HG03175 (cell line): ENCODE data around the gene TM7SF2.

ENCODE experiments used
- ATAC-seq: cut with Tn5 transposase; IDR thresholded peaks from one replicate; pipeline ENCODE4 v1.9.1; 2021; ENCODE audit warnings: mild to moderate bottlenecking, moderate library complexity; ENCODE audit not compliant: unreplicated experiment

Gene TM7SF2

GRCh38 chr11:65127473-65128181, 16.0 kb downstream of the TM7SF2 start:
- ATAC-seq, result no peak

DNA sequence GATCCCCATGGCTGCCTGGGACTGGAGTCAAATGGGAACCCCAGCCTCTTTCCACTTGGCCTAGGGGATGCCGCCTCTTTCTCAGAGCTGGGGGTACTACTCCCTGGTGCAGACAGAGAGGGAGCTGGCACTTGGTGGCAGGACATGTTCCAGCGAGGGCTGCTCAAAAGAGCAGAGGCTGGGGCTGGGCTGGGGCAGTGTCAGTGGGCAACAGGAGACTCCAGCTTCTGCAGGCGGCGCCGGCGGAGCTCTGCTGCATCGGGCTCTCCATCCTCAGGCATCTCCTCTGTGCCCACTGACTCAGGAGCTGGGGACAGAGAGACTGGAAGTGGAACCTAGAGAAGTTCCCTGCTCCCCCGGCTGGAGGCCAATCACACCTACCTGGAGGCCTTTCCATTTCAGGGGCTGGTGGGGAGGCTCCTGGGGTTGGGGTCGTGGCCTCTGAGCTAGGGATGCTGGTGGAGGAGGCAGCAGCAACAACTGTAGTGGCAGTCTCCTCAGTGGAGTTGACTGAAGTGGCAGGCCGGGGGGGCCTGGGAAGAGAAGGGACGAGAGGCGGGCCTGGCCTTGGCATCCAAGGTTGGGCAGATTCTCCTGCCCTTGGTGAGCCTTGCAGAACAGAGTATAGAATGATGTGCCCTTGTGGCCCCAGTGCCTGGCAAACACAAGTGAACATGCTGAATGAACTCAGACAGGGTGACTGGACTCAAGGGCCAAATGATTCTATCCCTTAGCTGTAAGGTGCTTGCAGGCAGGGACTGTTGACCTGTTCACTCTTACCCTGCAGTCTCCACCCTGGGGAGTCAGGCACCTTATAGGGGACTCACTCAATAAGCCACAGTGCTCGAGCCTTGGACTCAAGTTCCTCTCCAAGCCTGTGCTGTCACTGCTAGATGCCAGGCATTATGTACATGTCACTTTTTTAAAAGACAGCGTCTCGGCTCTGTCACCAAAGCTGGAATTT, 16.8 kb downstream of the TM7SF2 start:
- ATAC-seq, result no peak

- ATAC-seq, result no peak
These were observed 18.2 kb downstream of the TM7SF2 start for GRCh38 chr11:65129649-65130441.

- no peak for ATAC-seq
These were observed 19.2 kb downstream of the TM7SF2 start for GRCh38 chr11:65130631-65131416.

GRCh38 chr11:65131417-65131776, 19.7 kb downstream of the TM7SF2 start:
- ATAC-seq, result no peak

GRCh38 chr11:65131895-65132237, 20.2 kb downstream of the TM7SF2 start:
- ATAC-seq, result no peak

DNA sequence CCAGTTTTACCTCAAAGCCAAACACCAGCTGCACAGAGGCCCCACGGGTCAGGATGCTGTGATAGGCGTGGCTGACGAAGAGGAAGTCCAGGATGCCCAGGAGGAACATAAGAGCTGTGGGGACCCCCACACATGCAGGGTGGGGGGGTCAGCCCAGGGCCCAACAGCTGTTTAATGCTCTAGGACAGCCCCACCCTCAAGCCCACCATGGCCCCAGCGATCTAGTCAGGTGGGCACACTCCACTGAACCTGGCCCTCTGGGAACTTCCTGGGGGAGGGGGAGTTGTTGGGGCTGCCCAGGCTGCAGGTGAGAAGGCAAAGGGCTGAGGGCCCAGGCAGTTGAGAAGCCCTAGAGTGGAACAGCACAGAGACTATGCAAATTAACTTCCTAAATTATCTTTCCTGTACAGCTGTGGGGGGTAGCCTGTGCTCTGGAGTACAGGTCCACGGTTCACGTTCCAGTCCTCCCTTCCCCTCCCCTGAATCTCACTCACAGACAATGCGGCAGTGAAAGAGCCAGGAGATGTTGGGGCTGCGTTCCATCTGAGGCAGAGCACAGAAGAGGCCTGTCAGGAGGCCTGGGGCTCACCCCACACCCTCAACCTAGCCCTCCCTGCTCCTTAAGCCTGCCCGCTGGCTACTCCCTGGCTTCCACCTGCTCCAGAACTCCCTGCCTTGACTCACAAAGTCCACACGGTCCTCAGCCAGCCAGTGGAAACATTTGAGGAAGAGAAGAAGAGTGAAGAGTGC, 20.7 kb downstream of the TM7SF2 start:
- peak; percentile 36 for ATAC-seq

DNA sequence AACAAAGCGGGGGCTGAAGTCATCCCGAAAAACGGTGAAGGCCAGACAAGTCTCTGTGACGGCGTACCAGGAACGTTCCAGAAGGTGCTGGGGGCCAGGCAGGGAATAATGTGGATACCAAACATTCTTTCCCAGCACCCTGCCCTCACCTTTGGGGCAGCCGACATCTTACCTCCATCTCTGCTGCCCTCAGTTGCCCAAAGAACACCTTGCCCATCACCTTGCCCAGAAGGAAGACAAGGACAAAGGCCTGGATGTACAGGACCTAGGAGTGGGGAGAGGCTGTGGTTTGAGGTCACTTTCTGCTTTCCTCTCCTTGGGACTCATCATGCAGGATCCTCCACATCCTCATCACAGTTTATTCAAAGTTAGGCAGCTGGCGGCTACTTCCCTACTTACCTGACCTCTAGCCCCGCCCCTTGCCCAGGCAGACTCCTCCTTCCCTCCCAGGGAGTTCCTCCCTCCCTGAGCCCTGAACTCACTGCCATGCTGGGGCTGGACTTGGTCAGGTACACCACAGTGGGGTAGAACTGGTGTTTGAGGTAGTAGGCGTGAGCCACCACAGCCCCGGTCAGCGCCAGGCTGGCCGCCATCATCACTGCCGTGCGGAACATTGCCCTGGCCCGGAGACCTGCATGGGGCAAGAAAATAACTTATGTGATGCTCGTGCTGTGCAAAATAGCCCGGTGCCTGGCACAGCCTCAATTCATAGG, 21.5 kb downstream of the TM7SF2 start:
- no peak for ATAC-seq

GRCh38 chr11:65133724-65134123, 22.1 kb downstream of the TM7SF2 start:
- no peak for ATAC-seq

- ATAC-seq, result peak; percentile 57
These were observed 22.7 kb downstream of the TM7SF2 start, which contains the start of gene SYVN1 for GRCh38 chr11:65134240-65134951. SYVN1 (minus strand) TSS chr11:65134519; CDS start chr11:65133601, 918 bp downstream.

DNA sequence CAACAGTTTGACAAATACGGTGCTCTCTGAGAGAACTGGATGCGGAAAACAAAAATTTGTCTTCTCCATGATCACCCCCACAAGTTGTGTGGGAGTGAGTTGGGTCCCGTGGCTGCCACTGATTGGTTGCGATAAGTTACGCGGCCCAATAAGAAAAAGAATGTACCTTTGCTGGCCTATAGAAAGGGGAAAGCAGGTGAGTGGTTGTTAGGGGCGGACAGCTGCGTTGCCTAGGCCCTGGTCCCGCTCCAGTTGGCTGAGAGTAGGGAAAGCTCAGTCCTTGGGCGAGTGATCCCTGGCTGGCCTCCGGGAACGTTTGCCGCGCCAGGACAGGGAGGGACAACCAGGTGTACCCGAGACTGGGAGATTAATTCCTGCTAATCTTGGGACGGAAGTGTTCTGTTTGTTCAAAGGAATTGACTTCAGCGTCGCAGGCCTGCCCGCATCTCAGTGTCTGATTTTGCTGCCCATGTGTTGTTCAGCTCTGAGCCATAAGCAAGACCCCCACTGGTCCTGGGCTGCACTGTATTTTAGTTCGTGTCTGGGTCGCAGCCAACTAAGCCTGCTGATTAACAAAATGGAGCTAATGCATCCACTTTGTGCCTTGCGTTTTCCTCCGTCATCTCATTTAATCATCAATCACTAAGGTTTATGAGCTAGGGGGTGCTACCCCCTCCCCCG, 23.4 kb downstream of the TM7SF2 start:
- peak; percentile 70 for ATAC-seq

GRCh38 chr11:65135633-65136145, 24.0 kb downstream of the TM7SF2 start:
- ATAC-seq, result no peak

DNA sequence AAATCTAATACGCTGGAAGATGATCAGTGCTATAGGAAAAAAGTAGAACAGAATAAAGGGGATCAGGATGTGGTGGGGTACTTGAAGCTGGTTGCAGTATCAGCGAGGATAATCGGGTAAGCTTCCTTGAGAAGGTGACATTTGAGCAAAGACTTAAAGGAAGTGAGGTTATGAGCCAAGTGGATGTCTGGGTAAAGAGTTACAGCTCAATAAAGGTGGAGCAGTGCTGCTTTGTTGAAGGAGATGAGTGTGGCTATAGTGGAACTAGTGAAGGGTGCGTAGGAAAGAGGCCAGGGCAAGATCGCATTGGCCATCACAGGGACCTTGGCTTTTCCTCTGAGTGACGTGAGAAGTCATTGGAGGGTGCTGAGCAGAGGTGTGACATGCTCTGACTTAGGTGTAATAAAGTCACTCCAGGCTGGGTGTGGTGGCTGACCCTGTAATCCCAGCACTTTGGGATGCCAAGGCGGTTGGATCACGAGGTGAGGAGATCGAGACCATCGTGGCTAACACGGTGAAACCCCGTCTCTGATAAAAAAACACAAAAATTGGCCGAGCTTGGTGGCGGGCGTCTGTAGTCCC, 24.9 kb downstream of the TM7SF2 start:
- no peak for ATAC-seq

GRCh38 chr11:65141896-65142494, 30.3 kb downstream of the TM7SF2 start:
- ATAC-seq, result no peak

DNA sequence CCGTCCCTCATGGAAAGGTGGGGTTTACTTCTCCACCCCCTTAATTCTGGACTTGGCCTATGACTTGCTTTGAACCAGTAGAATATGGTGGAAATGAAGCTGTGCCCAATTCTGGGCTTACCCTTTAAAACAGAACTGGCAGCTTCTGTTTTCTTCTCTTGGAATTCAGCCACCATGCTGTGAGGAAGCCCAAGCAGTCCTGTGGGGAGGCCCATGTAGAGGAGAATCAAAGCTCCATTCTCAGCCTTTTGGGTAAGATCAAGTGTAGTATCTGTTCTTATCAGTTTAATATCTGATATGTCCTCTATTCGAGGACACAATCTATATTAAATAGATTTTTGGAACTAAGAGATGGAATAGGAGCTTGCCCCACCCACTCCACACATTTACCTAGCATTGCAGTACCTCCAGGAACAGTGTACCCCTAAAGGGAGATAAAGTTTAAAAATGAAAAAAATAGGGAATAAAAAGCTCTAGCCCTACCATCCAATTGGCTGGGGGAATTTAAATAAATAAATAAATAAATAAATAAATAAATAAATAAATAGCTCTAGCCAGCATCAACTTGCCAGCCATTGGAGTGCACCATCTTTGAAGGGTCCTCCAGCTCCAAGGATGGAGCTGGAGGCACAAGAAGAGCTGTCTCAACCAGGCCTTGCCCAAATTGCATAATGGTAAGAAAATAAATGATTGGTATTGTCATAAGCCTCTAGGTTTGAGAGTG, 35.8 kb downstream of the TM7SF2 start:
- ATAC-seq, result no peak

GRCh38 chr11:65148657-65149056, 37.0 kb downstream of the TM7SF2 start:
- ATAC-seq, result no peak
